WERI-Rb-1 (cell line): ENCODE measurements around the gene IL1B.
"Not testable (repeated sequence)": the region's sequence is repeated elsewhere in the genome, so short reads cannot be mapped to it uniquely, and the experiment has no call there.

ENCODE experiments used
- DNase-seq: peaks from one replicate; pipeline ENCODE4 v3.0.0-alpha.2; 2020
- H3K27ac ChIP-seq: fragments of 250-450 bp; sonication (Bioruptor Pico); 2 replicates; pipeline ENCODE4 v1.5.1; 2020; ENCODE audit warnings: mild to moderate bottlenecking, moderate library complexity
- H3K27me3 ChIP-seq: fragments of 250-450 bp; sonication (Bioruptor Pico); 2 replicates; pipeline ENCODE4 v1.5.1; 2021; ENCODE audit warnings: mild to moderate bottlenecking, low read depth, moderate library complexity; ENCODE audit not compliant: insufficient read depth, severe bottlenecking
- H3K36me3 ChIP-seq: fragments of 250-450 bp; sonication (Bioruptor Pico); 2 replicates; pipeline ENCODE4 v1.5.1; 2020; ENCODE audit warnings: mild to moderate bottlenecking, moderate library complexity
- H3K4me3 ChIP-seq: 2 replicates; pipeline ENCODE4 v1.5.1; 2011; ENCODE audit warnings: low read depth, mild to moderate bottlenecking, control low read depth, low read length
- H3K9me3 ChIP-seq: fragments of 250-450 bp; sonication (Bioruptor Pico); 2 replicates; pipeline ENCODE4 v1.5.1; 2021; ENCODE audit warnings: mild to moderate bottlenecking, moderate library complexity; ENCODE audit not compliant: severe bottlenecking
- TF ChIP-seq, protein P1 (sequence below): IDR thresholded peaks from 2 replicates; pipeline ENCODE4 v1.5.1; 2011; ENCODE audit warnings: low read depth, mild to moderate bottlenecking, control low read depth, inconsistent platforms, low read length

Gene IL1B

DNA sequence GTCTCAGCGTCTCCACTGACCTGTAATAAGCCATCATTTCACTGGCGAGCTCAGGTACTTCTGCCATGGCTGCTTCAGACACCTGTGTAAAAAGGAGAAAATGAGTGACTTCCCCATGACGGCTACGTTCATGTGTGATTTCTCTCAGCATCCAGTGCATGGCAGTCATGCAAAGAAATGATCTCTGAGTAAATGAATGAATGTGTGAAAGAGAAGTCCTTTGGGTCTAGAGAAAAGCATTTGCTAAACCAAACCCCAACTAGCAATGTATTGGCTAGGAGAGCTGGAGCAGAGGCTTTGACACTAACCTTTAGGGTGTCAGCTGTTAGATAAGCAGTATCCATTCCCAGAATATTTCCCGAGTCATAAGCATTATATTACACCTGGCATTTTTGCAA lies 417 bp downstream of the IL1B start:
- H3K4me3 ChIP-seq, result no peak overlapping the region
- no peak for DNase-seq
- no peak overlapping the region for H3K27ac ChIP-seq
- H3K27me3 ChIP-seq, result no peaks in the 10 kb centered on the region
- TF ChIP-seq, protein P1, sequence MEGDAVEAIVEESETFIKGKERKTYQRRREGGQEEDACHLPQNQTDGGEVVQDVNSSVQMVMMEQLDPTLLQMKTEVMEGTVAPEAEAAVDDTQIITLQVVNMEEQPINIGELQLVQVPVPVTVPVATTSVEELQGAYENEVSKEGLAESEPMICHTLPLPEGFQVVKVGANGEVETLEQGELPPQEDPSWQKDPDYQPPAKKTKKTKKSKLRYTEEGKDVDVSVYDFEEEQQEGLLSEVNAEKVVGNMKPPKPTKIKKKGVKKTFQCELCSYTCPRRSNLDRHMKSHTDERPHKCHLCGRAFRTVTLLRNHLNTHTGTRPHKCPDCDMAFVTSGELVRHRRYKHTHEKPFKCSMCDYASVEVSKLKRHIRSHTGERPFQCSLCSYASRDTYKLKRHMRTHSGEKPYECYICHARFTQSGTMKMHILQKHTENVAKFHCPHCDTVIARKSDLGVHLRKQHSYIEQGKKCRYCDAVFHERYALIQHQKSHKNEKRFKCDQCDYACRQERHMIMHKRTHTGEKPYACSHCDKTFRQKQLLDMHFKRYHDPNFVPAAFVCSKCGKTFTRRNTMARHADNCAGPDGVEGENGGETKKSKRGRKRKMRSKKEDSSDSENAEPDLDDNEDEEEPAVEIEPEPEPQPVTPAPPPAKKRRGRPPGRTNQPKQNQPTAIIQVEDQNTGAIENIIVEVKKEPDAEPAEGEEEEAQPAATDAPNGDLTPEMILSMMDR, result no peak
- no peaks in the 10 kb centered on the region for H3K9me3 ChIP-seq
- no peaks in the 10 kb centered on the region for H3K36me3 ChIP-seq

DNA sequence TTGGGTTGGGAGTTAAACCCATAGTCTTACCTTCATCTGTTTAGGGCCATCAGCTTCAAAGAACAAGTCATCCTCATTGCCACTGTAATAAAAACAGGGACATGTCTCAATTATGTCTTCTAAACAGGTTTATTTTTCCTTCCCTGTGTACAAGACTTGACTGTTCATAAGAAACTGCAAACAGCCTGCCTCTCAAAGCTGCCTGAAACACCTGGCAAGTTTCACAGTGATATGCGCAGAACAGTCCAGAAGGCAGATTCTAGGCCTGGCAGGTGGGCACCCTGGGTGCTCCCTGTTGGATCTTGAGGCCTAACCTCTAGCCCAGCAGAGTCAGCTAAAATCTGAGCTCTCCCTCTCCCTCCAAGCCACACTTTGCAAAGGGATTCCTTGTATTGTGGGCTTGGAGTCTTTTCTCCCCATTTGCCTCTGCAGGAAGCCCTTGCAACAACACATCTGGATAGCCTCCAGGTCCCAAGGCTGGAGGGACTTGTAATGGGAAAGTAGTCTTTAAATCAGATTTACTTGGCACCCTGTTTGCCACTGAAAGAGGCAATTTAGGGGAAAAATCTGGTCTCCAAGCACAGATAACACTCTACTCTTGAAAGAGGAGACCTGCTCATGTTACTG lies 930 bp downstream of the IL1B start:
- no peak overlapping the region for H3K27ac ChIP-seq
- H3K36me3 ChIP-seq, result no peaks in the 10 kb centered on the region
- H3K9me3 ChIP-seq, result no peaks in the 10 kb centered on the region
- H3K4me3 ChIP-seq, result no peak overlapping the region
- TF ChIP-seq, protein P1, result no peak
- no peaks in the 10 kb centered on the region for H3K27me3 ChIP-seq
- DNase-seq, result no peak

DNA sequence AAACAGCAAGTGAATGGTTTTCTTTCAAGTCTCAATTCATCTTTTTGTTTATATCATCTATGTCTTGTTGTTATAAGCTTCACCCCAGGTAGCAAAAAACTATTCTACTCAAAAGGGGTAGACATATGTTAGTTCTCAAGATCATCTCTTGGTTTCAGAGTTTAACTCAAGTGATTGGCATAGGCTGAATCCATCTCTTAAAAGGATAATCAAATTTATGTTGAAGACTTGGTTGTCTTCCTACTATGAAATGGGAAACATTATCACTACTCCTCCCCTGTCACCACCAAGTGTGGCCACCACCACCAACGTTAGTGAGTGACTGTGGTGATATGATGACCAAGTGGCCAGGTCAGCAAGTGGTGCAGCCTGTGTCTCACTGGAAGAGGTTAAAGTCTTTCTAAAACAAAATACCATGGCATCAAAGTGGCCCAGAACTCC lies 1.5 kb downstream of the IL1B start:
- Histone ChIP-seq H3K27ac (no peak overlapping the region), H3K4me3 (no peak overlapping the region), H3K9me3 (no peaks in the 10 kb centered on the region), H3K27me3 (no peaks in the 10 kb centered on the region), H3K36me3 (no peaks in the 10 kb centered on the region)
- TF ChIP-seq, protein P1, result no peak
- DNase-seq, result no peak

DNA sequence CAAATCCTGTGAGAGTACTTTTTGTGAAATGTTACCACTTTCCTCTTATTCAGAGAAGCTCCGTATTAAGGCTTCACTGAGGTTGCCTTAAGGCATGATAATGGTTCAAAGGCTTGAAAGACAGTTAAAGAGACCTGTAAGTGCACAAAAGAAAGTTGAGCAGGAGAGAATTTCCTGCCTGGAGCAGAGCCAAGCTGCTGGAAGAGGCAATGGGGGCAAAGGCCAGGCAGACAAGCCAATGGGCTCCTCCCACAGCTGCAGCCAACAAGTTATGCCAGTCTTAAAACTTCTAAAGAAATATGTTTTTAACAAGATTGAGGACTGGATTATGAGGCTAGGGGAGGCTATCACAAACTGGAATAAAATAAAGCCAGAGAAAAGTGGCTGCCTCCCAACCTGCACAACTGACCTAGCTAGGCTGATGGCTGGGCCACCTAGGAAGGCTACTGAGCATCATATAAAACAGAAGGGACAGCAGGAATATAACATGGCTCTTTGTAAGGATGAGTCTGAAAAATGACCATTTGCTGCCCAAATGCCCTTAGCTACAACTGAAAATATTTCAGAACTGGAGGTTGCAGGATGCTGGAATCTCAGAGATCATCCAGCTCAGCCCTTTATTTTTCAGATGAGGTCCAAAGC lies 2.1 kb downstream of the IL1B start:
- H3K27ac ChIP-seq, result no peak overlapping the region
- no peaks in the 10 kb centered on the region for H3K27me3 ChIP-seq
- H3K36me3 ChIP-seq, result no peaks in the 10 kb centered on the region
- no peaks in the 10 kb centered on the region for H3K9me3 ChIP-seq
- no peak overlapping the region for H3K4me3 ChIP-seq
- TF ChIP-seq, protein P1, result no peak
- DNase-seq, result no peak

DNA sequence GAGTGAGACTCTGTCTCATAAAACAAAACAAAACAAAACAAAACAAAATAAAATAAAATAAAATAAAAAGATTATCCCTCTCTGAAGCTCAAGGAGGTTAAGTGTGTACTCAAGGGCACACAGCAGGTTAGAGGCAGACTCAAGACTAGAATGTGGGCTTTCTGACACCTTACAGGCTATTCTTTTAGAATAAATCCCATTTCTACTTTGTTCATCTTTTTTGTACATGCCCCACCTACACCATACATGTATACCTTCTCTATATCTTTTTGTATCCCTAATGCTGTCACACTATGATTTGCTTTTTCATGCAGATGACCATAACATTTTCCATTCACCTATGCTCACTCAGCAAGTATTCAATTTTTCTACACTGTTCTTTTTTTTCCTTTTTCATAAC lies 2.6 kb downstream of the IL1B start:
- Histone ChIP-seq H3K4me3 (no peak overlapping the region), H3K27me3 (no peaks in the 10 kb centered on the region), H3K9me3 (no peaks in the 10 kb centered on the region)

DNA sequence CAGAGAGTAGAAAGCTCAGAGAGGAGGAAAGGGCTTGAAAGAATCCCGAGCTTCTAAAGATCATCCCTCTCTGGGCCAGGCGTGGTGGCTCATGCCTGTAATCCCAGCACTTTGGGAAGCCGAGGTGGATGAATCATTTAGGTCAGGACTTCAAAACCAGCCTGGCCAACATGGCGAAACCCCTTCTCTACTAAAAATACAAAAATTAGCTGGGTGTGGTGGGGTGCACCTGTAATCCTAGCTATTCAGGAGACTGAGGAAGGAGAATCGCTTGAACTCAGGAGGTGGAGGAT lies 3.0 kb downstream of the IL1B start:
- H3K4me3 ChIP-seq, H3K9me3 ChIP-seq, DNase-seq, H3K27me3 ChIP-seq, H3K36me3 ChIP-seq, H3K27ac ChIP-seq: not testable (repeated sequence)

More for the DNA sequence above, 2.6 kb downstream of the IL1B start:
- DNase-seq, result no peak
- no peaks in the 10 kb centered on the region for H3K36me3 ChIP-seq
- H3K27ac ChIP-seq, result no peak overlapping the region
- TF ChIP-seq, protein P1, result no peak
